GM23248 (cell line): Measurements from ENCODE around the gene GPR162. TPM values are rescaled to one million over a fixed set of nuclear protein-coding genes. Genes with fewer than 3 reads are reported as not detected.

Experiments used
- DNase-seq: peaks from one replicate; pipeline ENCODE4 v3.0.0-alpha.2; 2015
- H2AFZ ChIP-seq: fragments of 200-600 bp; sonication (generic); 2 replicates; pipeline ENCODE4 v1.6.1; 2016; ENCODE audit warnings: antibody characterized with exemption
- H3F3A ChIP-seq: fragments of 200-600 bp; sonication (generic); 2 replicates; pipeline ENCODE4 v1.6.1; 2016; ENCODE audit warnings: mild to moderate bottlenecking, antibody characterized with exemption, mixed run types; ENCODE audit not compliant: insufficient read depth
- H3K27ac ChIP-seq: fragments of 200-600 bp; sonication (generic); 2 replicates; pipeline ENCODE4 v1.5.1; 2016; ENCODE audit warnings: mild to moderate bottlenecking
- H3K27me3 ChIP-seq: fragments of 200-600 bp; sonication (generic); replicated peaks from 2 replicates; pipeline ENCODE4 v1.6.1; 2016; ENCODE audit warnings: mild to moderate bottlenecking; ENCODE audit not compliant: insufficient read depth
- H3K36me3 ChIP-seq: fragments of 200-600 bp; sonication (generic); 2 replicates; pipeline ENCODE4 v1.6.1; 2016; ENCODE audit warnings: low read depth, mild to moderate bottlenecking
- H3K4me1 ChIP-seq: fragments of 200-600 bp; sonication (generic); 2 replicates; pipeline ENCODE4 v1.6.1; 2016; ENCODE audit warnings: mild to moderate bottlenecking; ENCODE audit not compliant: insufficient read depth
- H3K4me2 ChIP-seq: fragments of 200-600 bp; sonication (generic); one replicate; pipeline ENCODE4 v1.6.1; 2016; ENCODE audit warnings: mild to moderate bottlenecking; ENCODE audit not compliant: unreplicated experiment
- H3K4me3 ChIP-seq: fragments of 200-600 bp; sonication (generic); 2 replicates; pipeline ENCODE4 v1.5.1; 2016; ENCODE audit warnings: mild to moderate bottlenecking
- H3K79me2 ChIP-seq: fragments of 200-600 bp; sonication (generic); 2 replicates; pipeline ENCODE4 v1.6.1; 2016; ENCODE audit warnings: mild to moderate bottlenecking; ENCODE audit not compliant: insufficient read depth
- H3K9ac ChIP-seq: fragments of 200-600 bp; sonication (generic); 2 replicates; pipeline ENCODE4 v1.6.1; 2016; ENCODE audit warnings: mild to moderate bottlenecking
- H3K9me2 ChIP-seq: fragments of 200-600 bp; sonication (generic); 2 replicates; pipeline ENCODE4 v1.6.1; 2016; ENCODE audit warnings: mixed run types, mild to moderate bottlenecking, moderate library complexity; ENCODE audit not compliant: insufficient read depth
- H3K9me3 ChIP-seq: fragments of 200-600 bp; sonication (generic); one replicate; pipeline ENCODE4 v1.6.1; 2017; ENCODE audit warnings: low read depth
- H4K20me1 ChIP-seq: fragments of 200-600 bp; sonication (generic); 2 replicates; pipeline ENCODE4 v1.6.0; 2016; ENCODE audit not compliant: insufficient read depth
- EZH2 ChIP-seq: fragments of 200-600 bp; sonication (generic); IDR thresholded peaks from 2 replicates; pipeline ENCODE4 v1.6.1; 2018; ENCODE audit warnings: antibody characterized with exemption, mild to moderate bottlenecking; ENCODE audit not compliant: insufficient read depth, poor library complexity, severe bottlenecking
- EZH2phosphoT487 ChIP-seq: fragments of 200-600 bp; sonication (generic); IDR thresholded peaks from 2 replicates; pipeline ENCODE4 v1.6.1; 2018; ENCODE audit warnings: antibody characterized with exemption, moderate library complexity, mild to moderate bottlenecking, low read depth; ENCODE audit not compliant: insufficient read depth
- WGBS, 2 experiments: methylation state at CpG; one replicate each; pipeline ENCODE4 v1.1.6; 2015 to 2017; ENCODE audit warnings: low lambda C conversion rate in 2 of 2, low coverage in 1 of 2; ENCODE audit errors: missing lambda C conversion rate in 2 of 2; 5-methylcytosine and 5-hydroxymethylcytosine counted together
- in situ Hi-C: fragments of 300-500 bp; cut with MboI; formaldehyde crosslinking; loops from 2 replicates; pipeline ENCODE4 v1.15.0; 2020
- polyA plus RNA-seq: library from polyadenylated mRNA; unstranded; fragments of >200 nt; fragmentation: Nextera tagmentation; extraction: Ambion mirVana; gene quantifications from 2 replicates; pipeline ENCODE4 v1.2.1, GENCODE V29; 2016
- total RNA-seq: library from RNA; depleted of rRNA; stranded (reverse); fragments of >200 nt; shearing (Covaris generic); gene quantifications from 2 replicates; pipeline ENCODE4 v1.2.3, GENCODE V29; 2014

The GPR162 gene
- total and polyA plus RNA-seq, 2 experiments from 2014 or later: 0.21 to 2.8 TPM

- Histone ChIP-seq H2AFZ (peak overlapping the region; percentile 34; the same call in 1 of the 2 replicates), H3K4me3 (peak overlapping the region; percentile 46; the same call in 1 of the 2 replicates), H3K9ac (peak overlapping the region; percentile 27; the same call in 1 of the 2 replicates), H3K9me2 (no peaks in the 10 kb centered on the region), H3K36me3 (0 out of 2 replicates have a peak, but pooled peaks cover 4% of the 10 kb centered on the region), H3K9me3 (no peaks in the 10 kb centered on the region), H4K20me1 (no peaks in the 10 kb centered on the region), H3K79me2 (peaks cover 25% of the 10 kb centered on the region), H3K27ac (peak overlapping the region; percentile 25; the same call in 1 of the 2 replicates), H3F3A (no peaks in the 10 kb centered on the region; the same call in 1 of the 2 replicates), H3K4me1 (peaks cover 23% of the 10 kb centered on the region), H3K27me3 (peaks cover 7% of the 10 kb centered on the region), H3K4me2 (peak overlapping the region; percentile 54)
- in situ Hi-C loops: no loop called here
- TF ChIP-seq EZH2 (no peak), EZH2phosphoT487 (no peak)
- 76 to 84% methylated on average over 21 to 22 of the region's 22 CpGs for WGBS, 2 experiments
- DNase-seq: no peak
Measured at GRCh38 chr12:6826734-6827436, 5.3 kb downstream of the GPR162 start.

GRCh38 chr12:6827437-6827911, 5.9 kb downstream of the GPR162 start:
- peaks cover 25% of the 10 kb centered on the region for H3K79me2 ChIP-seq
- peaks cover 7% of the 10 kb centered on the region for H3K27me3 ChIP-seq
- peaks cover 23% of the 10 kb centered on the region for H3K4me1 ChIP-seq
- H2AFZ ChIP-seq: peak overlapping the region; percentile 34; the same call in 1 of the 2 replicates
- no peaks in the 10 kb centered on the region for H3K9me2 ChIP-seq
- peak overlapping the region; percentile 27; the same call in 1 of the 2 replicates for H3K9ac ChIP-seq
- H3K27ac ChIP-seq: peak overlapping the region; percentile 25; the same call in 1 of the 2 replicates
- peak overlapping the region; percentile 54 for H3K4me2 ChIP-seq
- 0 out of 2 replicates have a peak, but pooled peaks cover 4% of the 10 kb centered on the region for H3K36me3 ChIP-seq
- in situ Hi-C loops: no loop called here
- no peaks in the 10 kb centered on the region for H3K9me3 ChIP-seq
- H3F3A ChIP-seq: no peaks in the 10 kb centered on the region; the same call in 1 of the 2 replicates
- H3K4me3 ChIP-seq: peak overlapping the region; percentile 46
- H4K20me1 ChIP-seq: no peaks in the 10 kb centered on the region
- TF ChIP-seq EZH2phosphoT487 (no peak), EZH2 (no peak)
- DNase-seq: peak; percentile 90
- 1 to 3% methylated on average over 8 of the region's 8 CpGs for WGBS, 2 experiments

- 1% methylated on average over 27 to 52 of the region's 60 CpGs for WGBS, 2 experiments
- peak; percentile 76 for DNase-seq
Measured at GRCh38 chr12:6827982-6828780, 6.6 kb downstream of the GPR162 start, which contains the start of gene P3H3. TSS of gene P3H3 (plus strand) at chr12:6828407. CDS start at chr12:6828441, 34 bp downstream.

More at GRCh38 chr12:6827982-6828780, 6.6 kb downstream of the GPR162 start, which contains the start of gene P3H3:
- Histone ChIP-seq H3K4me1 (peaks cover 23% of the 10 kb centered on the region), H3K4me2 (peak within 1 kb of the TSS; percentile 89), H3K9ac (peak within 1 kb of the TSS; percentile 96), H3K27ac (peak within 1 kb of the TSS; percentile 74), H3K9me2 (no peaks in the 10 kb centered on the region), H3K36me3 (0 out of 2 replicates have a peak, but pooled peaks cover 4% of the 10 kb centered on the region), H4K20me1 (no peaks in the 10 kb centered on the region), H3F3A (no peaks in the 10 kb centered on the region; the same call in 1 of the 2 replicates), H3K79me2 (peaks cover 25% of the 10 kb centered on the region), H3K4me3 (peak within 1 kb of the TSS; percentile 87), H3K9me3 (no peaks in the 10 kb centered on the region), H3K27me3 (peaks cover 2% of the 10 kb centered on the region; the same call in 1 of the 2 replicates), H2AFZ (peak within 1 kb of the TSS; percentile 70)
- in situ Hi-C loops: no loop called here
- TF ChIP-seq EZH2 (no peak), EZH2phosphoT487 (no peak)
